WTC11 (cell line): ENCODE data around the gene OGFOD3. TPM values are rescaled to one million over a fixed set of nuclear protein-coding genes. Genes with fewer than 3 reads are reported as not detected.

Source experiments
- CTCF ChIP-seq: fragments of 200-600 bp; IDR thresholded peaks from 2 replicates; pipeline ENCODE4 v1.8.0; 2022; ENCODE audit warnings: antibody characterized with exemption
- E2F4 ChIP-seq: sonication (generic); formaldehyde crosslinking; IDR thresholded peaks from 2 replicates; pipeline ENCODE4 v1.8.1; 2022; ENCODE audit warnings: low read depth, mild to moderate bottlenecking, moderate library complexity, missing genetic modification reagents, borderline replicate concordance
- ESRRA ChIP-seq: sonication (generic); formaldehyde crosslinking; IDR thresholded peaks from 2 replicates; pipeline ENCODE4 v1.8.1; 2022; ENCODE audit warnings: mild to moderate bottlenecking, missing genetic modification reagents, borderline replicate concordance
- ETV6 ChIP-seq: sonication (generic); formaldehyde crosslinking; IDR thresholded peaks from 2 replicates; pipeline ENCODE4 v1.8.1; 2022; ENCODE audit warnings: mild to moderate bottlenecking, missing genetic modification reagents
- FOXK1 ChIP-seq: sonication (generic); formaldehyde crosslinking; IDR thresholded peaks from 2 replicates; pipeline ENCODE4 v1.8.0; 2022; ENCODE audit warnings: mild to moderate bottlenecking, moderate library complexity, missing genetic modification reagents
- NR1H2 ChIP-seq: sonication (generic); formaldehyde crosslinking; IDR thresholded peaks from 2 replicates; pipeline ENCODE4 v1.9.0; 2021; ENCODE audit warnings: mild to moderate bottlenecking, moderate library complexity, missing genetic modification reagents
- PRDM15 ChIP-seq: sonication (generic); formaldehyde crosslinking; IDR thresholded peaks from 2 replicates; pipeline ENCODE4 v1.8.0; 2022; ENCODE audit warnings: missing genetic modification reagents
- SP1 ChIP-seq: sonication (generic); formaldehyde crosslinking; conservative IDR thresholded peaks from 2 replicates; pipeline ENCODE4 v1.8.1; 2022; ENCODE audit warnings: missing genetic modification reagents
- STAT6 ChIP-seq: sonication (generic); formaldehyde crosslinking; conservative IDR thresholded peaks from 2 replicates; pipeline ENCODE4 v1.8.1; 2023; ENCODE audit warnings: mild to moderate bottlenecking, low read depth, missing genetic modification reagents, moderate library complexity
- TCF7 ChIP-seq: sonication (generic); formaldehyde crosslinking; IDR thresholded peaks from 2 replicates; pipeline ENCODE4 v1.8.0; 2022; ENCODE audit warnings: mild to moderate bottlenecking, low read depth, missing genetic modification reagents, moderate library complexity
- USF2 ChIP-seq: sonication (generic); formaldehyde crosslinking; IDR thresholded peaks from 2 replicates; pipeline ENCODE4 v1.8.1; 2023; ENCODE audit warnings: mild to moderate bottlenecking, missing genetic modification reagents, moderate library complexity
- ZNF138 ChIP-seq: sonication (generic); formaldehyde crosslinking; conservative IDR thresholded peaks from 2 replicates; pipeline ENCODE4 v1.8.1; 2022; ENCODE audit warnings: mild to moderate bottlenecking, moderate library complexity, missing genetic modification reagents
- ZNF232 ChIP-seq: sonication (generic); formaldehyde crosslinking; IDR thresholded peaks from 2 replicates; pipeline ENCODE4 v1.8.0; 2022; ENCODE audit warnings: mild to moderate bottlenecking, missing genetic modification reagents
- ZNF281 ChIP-seq: sonication (generic); formaldehyde crosslinking; IDR thresholded peaks from 2 replicates; pipeline ENCODE4 v1.8.0; 2023; ENCODE audit warnings: mild to moderate bottlenecking, missing genetic modification reagents
- ZNF317 ChIP-seq: sonication (generic); formaldehyde crosslinking; IDR thresholded peaks from 2 replicates; pipeline ENCODE4 v1.8.1; 2023; ENCODE audit warnings: low read depth, mild to moderate bottlenecking, moderate library complexity, missing genetic modification reagents, borderline replicate concordance
- ZNF416 ChIP-seq: fragments of 250-450 bp; sonication (Bioruptor Pico); IDR thresholded peaks from 2 replicates; pipeline ENCODE4 v1.9.0; 2021; ENCODE audit warnings: mild to moderate bottlenecking, inconsistent platforms
- ZNF532 ChIP-seq: fragments of 250-450 bp; sonication (Bioruptor Pico); IDR thresholded peaks from 2 replicates; pipeline ENCODE4 v1.9.0; 2021; ENCODE audit warnings: mild to moderate bottlenecking, borderline replicate concordance
- ZNF671 ChIP-seq: fragments of 250-450 bp; sonication (Bioruptor Pico); IDR thresholded peaks from 2 replicates; pipeline ENCODE4 v1.8.0; 2021; ENCODE audit warnings: mild to moderate bottlenecking
- total RNA-seq: library from RNA; stranded (reverse); gene quantifications from 3 replicates; pipeline ENCODE4 v1.2.3, GENCODE V29; 2021

The OGFOD3 gene
- total RNA-seq, 1 experiment from 2014 or later = 20.4 TPM

- TF ChIP-seq E2F4 (0 out of 2 replicates have a peak, but pooled peaks have one; percentile 23), ETV6 (CRISPR knock-in tag) (peak; percentile 95), ZNF317 (CRISPR knock-in tag) (0 out of 2 replicates have a peak, but pooled peaks have one; percentile 48), ZNF416 (CRISPR knock-in tag) (no peak), ZNF281 (CRISPR knock-in tag) (peak; percentile 84; the same call in 1 of the 2 replicates), STAT6 (CRISPR knock-in tag) (no peak), NR1H2 (no peak), ZNF138 (CRISPR knock-in tag) (no peak), ESRRA (CRISPR knock-in tag) (peak; percentile 87; the same call in 1 of the 2 replicates), ZNF532 (no peak), CTCF (no peak; the same call in 1 of the 2 replicates), USF2 (no peak), TCF7 (CRISPR knock-in tag) (no peak; the same call in 1 of the 2 replicates), SP1 (CRISPR knock-in tag) (peak; percentile 54; the same call in 1 of the 2 replicates), ZNF671 (CRISPR knock-in tag) (no peak), ZNF232 (CRISPR knock-in tag) (peak; percentile 94), PRDM15 (no peak), FOXK1 (CRISPR knock-in tag) (peak; percentile 85)
These were observed 3.7 kb downstream of the OGFOD3 start (continued) for GRCh38 chr17:82414548-82415281.
